ENCODE measurements around the gene UGT1A7.

Gene UGT1A7

GRCh38 chr2:233656443-233656842 lies 25.3 kb upstream of the UGT1A7 start:
- no peak overlapping the region for H3K27ac ChIP-seq (ENCODE audit: low read length)
- no peaks in the 10 kb centered on the region for H3K36me3 ChIP-seq (ENCODE audit: control insufficient read depth in 2 of 2, insufficient read depth in 2 of 2, low read length in 2 of 2)
- no peaks in the 10 kb centered on the region for H3K9me3 ChIP-seq (ENCODE audit: control insufficient read depth in 2 of 2, low read length in 2 of 2)
- H3K4me3 ChIP-seq (ENCODE audit: low read length in 2 of 2), result no peak overlapping the region
- H3K9ac ChIP-seq (ENCODE audit: low read length in 2 of 2), result no peak overlapping the region
- H3K4me1 ChIP-seq (ENCODE audit: control insufficient read depth, insufficient read depth, low read length), result no peaks in the 10 kb centered on the region
- no peaks in the 10 kb centered on the region for H3K27me3 ChIP-seq (ENCODE audit: control insufficient read depth in 1 of 2, insufficient read depth in 2 of 2, low read length in 2 of 2)

- H3K36me3 ChIP-seq (ENCODE audit: control insufficient read depth in 2 of 2, insufficient read depth in 2 of 2, low read length in 2 of 2), result no peaks in the 10 kb centered on the region
- no peaks in the 10 kb centered on the region for H3K4me1 ChIP-seq (ENCODE audit: control insufficient read depth, insufficient read depth, low read length)
- H3K27me3 ChIP-seq (ENCODE audit: control insufficient read depth in 1 of 2, insufficient read depth in 2 of 2, low read length in 2 of 2), result no peaks in the 10 kb centered on the region
- no peak overlapping the region for H3K27ac ChIP-seq (ENCODE audit: low read length)
- no peaks in the 10 kb centered on the region for H3K9me3 ChIP-seq (ENCODE audit: control insufficient read depth in 2 of 2, low read length in 2 of 2)
- no peak overlapping the region for H3K4me3 ChIP-seq (ENCODE audit: low read length in 2 of 2)
- no peak overlapping the region for H3K9ac ChIP-seq (ENCODE audit: low read length in 2 of 2)
These were observed 23.1 kb upstream of the UGT1A7 start for GRCh38 chr2:233658610-233659009.

GRCh38 chr2:233663911-233664310 lies 17.8 kb upstream of the UGT1A7 start:
- Histone ChIP-seq H3K27me3 (ENCODE audit: control insufficient read depth in 1 of 2, insufficient read depth in 2 of 2, low read length in 2 of 2) (no peaks in the 10 kb centered on the region), H3K9ac (ENCODE audit: low read length in 2 of 2) (no peak overlapping the region), H3K27ac (ENCODE audit: low read length) (no peak overlapping the region), H3K4me1 (ENCODE audit: control insufficient read depth, insufficient read depth, low read length) (no peaks in the 10 kb centered on the region), H3K36me3 (ENCODE audit: control insufficient read depth in 2 of 2, insufficient read depth in 2 of 2, low read length in 2 of 2) (no peaks in the 10 kb centered on the region), H3K4me3 (ENCODE audit: low read length in 2 of 2) (no peak overlapping the region), H3K9me3 (ENCODE audit: control insufficient read depth in 2 of 2, low read length in 2 of 2) (no peaks in the 10 kb centered on the region)

- no peaks in the 10 kb centered on the region for H3K36me3 ChIP-seq (ENCODE audit: control insufficient read depth in 2 of 2, insufficient read depth in 2 of 2, low read length in 2 of 2)
- H3K27ac ChIP-seq (ENCODE audit: low read length), result no peak overlapping the region
- H3K4me1 ChIP-seq (ENCODE audit: control insufficient read depth, insufficient read depth, low read length), result no peaks in the 10 kb centered on the region
These were observed 13.0 kb upstream of the UGT1A7 start for GRCh38 chr2:233668605-233669260.

GRCh38 chr2:233671290-233672161 lies 10.2 kb upstream of the UGT1A7 start, which contains the start of gene UGT1A9:
Gene UGT1A9, plus strand, starts transcription at chr2:233671898. Its CDS starts 37 bp downstream, at chr2:233671935.
- H3K9me3 ChIP-seq (ENCODE audit: control insufficient read depth in 2 of 2, low read length in 2 of 2), result peaks cover 0 to 2% of the 10 kb centered on the region in 2 donors
- no peaks in the 10 kb centered on the region for H3K4me1 ChIP-seq (ENCODE audit: control insufficient read depth, insufficient read depth, low read length)
- no peak within 1 kb of the TSS for H3K9ac ChIP-seq (ENCODE audit: low read length in 2 of 2)
- no peaks in the 10 kb centered on the region for H3K36me3 ChIP-seq (ENCODE audit: control insufficient read depth in 2 of 2, insufficient read depth in 2 of 2, low read length in 2 of 2)
- H3K27me3 ChIP-seq (ENCODE audit: control insufficient read depth in 1 of 2, insufficient read depth in 2 of 2, low read length in 2 of 2), result no peaks in the 10 kb centered on the region
- no peak within 1 kb of the TSS for H3K4me3 ChIP-seq (ENCODE audit: low read length in 2 of 2)
- H3K27ac ChIP-seq (ENCODE audit: low read length), result no peak within 1 kb of the TSS

More at GRCh38 chr2:233668605-233669260, 13.0 kb upstream of the UGT1A7 start:
- Histone ChIP-seq H3K9me3 (ENCODE audit: control insufficient read depth in 2 of 2, low read length in 2 of 2) (no peaks in the 10 kb centered on the region), H3K4me3 (ENCODE audit: low read length in 2 of 2) (no peak overlapping the region), H3K9ac (ENCODE audit: low read length in 2 of 2) (no peak overlapping the region), H3K27me3 (ENCODE audit: control insufficient read depth in 1 of 2, insufficient read depth in 2 of 2, low read length in 2 of 2) (no peaks in the 10 kb centered on the region)

GRCh38 chr2:233672886-233673285 lies 8.8 kb upstream of the UGT1A7 start:
- H3K9ac ChIP-seq (ENCODE audit: low read length in 2 of 2), result no peak overlapping the region
- no peak overlapping the region for H3K4me3 ChIP-seq (ENCODE audit: low read length in 2 of 2)
- H3K36me3 ChIP-seq (ENCODE audit: control insufficient read depth in 2 of 2, insufficient read depth in 2 of 2, low read length in 2 of 2), result no peaks in the 10 kb centered on the region
- no peaks in the 10 kb centered on the region for H3K27me3 ChIP-seq (ENCODE audit: control insufficient read depth in 1 of 2, insufficient read depth in 2 of 2, low read length in 2 of 2)
- no peak overlapping the region for H3K27ac ChIP-seq (ENCODE audit: low read length)
- H3K9me3 ChIP-seq (ENCODE audit: control insufficient read depth in 2 of 2, low read length in 2 of 2), result peaks cover 0 to 2% of the 10 kb centered on the region in 2 donors
- H3K4me1 ChIP-seq (ENCODE audit: control insufficient read depth, insufficient read depth, low read length), result no peaks in the 10 kb centered on the region

- peaks cover 0 to 2% of the 10 kb centered on the region in 2 donors for H3K9me3 ChIP-seq (ENCODE audit: control insufficient read depth in 2 of 2, low read length in 2 of 2)
- no peaks in the 10 kb centered on the region for H3K27me3 ChIP-seq (ENCODE audit: control insufficient read depth in 1 of 2, insufficient read depth in 2 of 2, low read length in 2 of 2)
- H3K27ac ChIP-seq (ENCODE audit: low read length), result no peak overlapping the region
- H3K4me3 ChIP-seq (ENCODE audit: low read length in 2 of 2), result no peak overlapping the region
- H3K36me3 ChIP-seq (ENCODE audit: control insufficient read depth in 2 of 2, insufficient read depth in 2 of 2, low read length in 2 of 2), result no peaks in the 10 kb centered on the region
- H3K9ac ChIP-seq (ENCODE audit: low read length in 2 of 2), result no peak overlapping the region
- no peaks in the 10 kb centered on the region for H3K4me1 ChIP-seq (ENCODE audit: control insufficient read depth, insufficient read depth, low read length)
These were observed 7.8 kb upstream of the UGT1A7 start for GRCh38 chr2:233673896-233674295.

- H3K9me3 ChIP-seq (ENCODE audit: control insufficient read depth in 2 of 2, low read length in 2 of 2), result peaks cover 0 to 2% of the 10 kb centered on the region in 2 donors
- H3K36me3 ChIP-seq (ENCODE audit: control insufficient read depth in 2 of 2, insufficient read depth in 2 of 2, low read length in 2 of 2), result no peaks in the 10 kb centered on the region
- no peaks in the 10 kb centered on the region for H3K4me1 ChIP-seq (ENCODE audit: control insufficient read depth, insufficient read depth, low read length)
- H3K27ac ChIP-seq (ENCODE audit: low read length), result no peak overlapping the region
- no peaks in the 10 kb centered on the region for H3K27me3 ChIP-seq (ENCODE audit: control insufficient read depth in 1 of 2, insufficient read depth in 2 of 2, low read length in 2 of 2)
- no peak overlapping the region for H3K4me3 ChIP-seq (ENCODE audit: low read length in 2 of 2)
- no peak overlapping the region for H3K9ac ChIP-seq (ENCODE audit: low read length in 2 of 2)
These were observed 7.4 kb upstream of the UGT1A7 start for GRCh38 chr2:233674314-233674713.

- Histone ChIP-seq H3K4me3 (ENCODE audit: low read length in 2 of 2) (no peak overlapping the region), H3K4me1 (ENCODE audit: control insufficient read depth, insufficient read depth, low read length) (no peaks in the 10 kb centered on the region), H3K9ac (ENCODE audit: low read length in 2 of 2) (no peak overlapping the region), H3K27ac (ENCODE audit: low read length) (no peak overlapping the region), H3K27me3 (ENCODE audit: control insufficient read depth in 1 of 2, insufficient read depth in 2 of 2, low read length in 2 of 2) (no peaks in the 10 kb centered on the region), H3K36me3 (ENCODE audit: control insufficient read depth in 2 of 2, insufficient read depth in 2 of 2, low read length in 2 of 2) (no peaks in the 10 kb centered on the region), H3K9me3 (ENCODE audit: control insufficient read depth in 2 of 2, low read length in 2 of 2) (peaks cover 0 to 2% of the 10 kb centered on the region in 2 donors)
These were observed 6.7 kb upstream of the UGT1A7 start for GRCh38 chr2:233674995-233675394.

- no peaks in the 10 kb centered on the region for H3K36me3 ChIP-seq (ENCODE audit: control insufficient read depth in 2 of 2, insufficient read depth in 2 of 2, low read length in 2 of 2)
- H3K4me1 ChIP-seq (ENCODE audit: control insufficient read depth, insufficient read depth, low read length), result no peaks in the 10 kb centered on the region
- H3K9me3 ChIP-seq (ENCODE audit: control insufficient read depth in 2 of 2, low read length in 2 of 2), result peaks cover 0 to 2% of the 10 kb centered on the region in 2 donors
- no peak overlapping the region for H3K4me3 ChIP-seq (ENCODE audit: low read length in 2 of 2)
- peaks cover 0 to 2% of the 10 kb centered on the region in 2 donors for H3K27me3 ChIP-seq (ENCODE audit: control insufficient read depth in 1 of 2, insufficient read depth in 2 of 2, low read length in 2 of 2)
- H3K9ac ChIP-seq (ENCODE audit: low read length in 2 of 2), result no peak overlapping the region
- H3K27ac ChIP-seq (ENCODE audit: low read length), result no peak overlapping the region
These were observed 5.7 kb upstream of the UGT1A7 start for GRCh38 chr2:233676046-233676445.

- H3K27me3 ChIP-seq (ENCODE audit: control insufficient read depth in 1 of 2, insufficient read depth in 2 of 2, low read length in 2 of 2), result peaks cover 0 to 2% of the 10 kb centered on the region in 2 donors
- no peak overlapping the region for H3K27ac ChIP-seq (ENCODE audit: low read length)
- peaks cover 0 to 2% of the 10 kb centered on the region in 2 donors for H3K9me3 ChIP-seq (ENCODE audit: control insufficient read depth in 2 of 2, low read length in 2 of 2)
- no peaks in the 10 kb centered on the region for H3K4me1 ChIP-seq (ENCODE audit: control insufficient read depth, insufficient read depth, low read length)
- no peak overlapping the region for H3K4me3 ChIP-seq (ENCODE audit: low read length in 2 of 2)
- H3K36me3 ChIP-seq (ENCODE audit: control insufficient read depth in 2 of 2, insufficient read depth in 2 of 2, low read length in 2 of 2), result no peaks in the 10 kb centered on the region
- H3K9ac ChIP-seq (ENCODE audit: low read length in 2 of 2), result no peak overlapping the region
These were observed 2.5 kb upstream of the UGT1A7 start for GRCh38 chr2:233679196-233679595.

Measured in stomach smooth muscle (tissue), 2 donors.